Body of pancreas (tissue), 4 donors: ENCODE results near the gene TGFBRAP1. TPM values are rescaled to one million over a fixed set of nuclear protein-coding genes. Genes with fewer than 3 reads are reported as not detected.
A peak's percentile ranks its signal among the peaks of the same experiment; 100 is the strongest.

Experiments
- ATAC-seq: fragments of 150-250 bp; one replicate; pipeline ENCODE4 v1.9.1; 2016
- DNase-seq, 4 donors: peaks; one replicate each; pipeline ENCODE4 v3.0.0-alpha.2; 2019
- H3K27ac ChIP-seq, 4 donors: fragments of 200-600 bp; sonication (generic); 1 replicate in 3 of 4; 2 replicates in 1 of 4; pipeline versions ENCODE4 v1.5.1 to v1.6.1; 2016 to 2019; ENCODE audit warnings: mild to moderate bottlenecking in 1 of 4, mixed read lengths in 1 of 4, moderate library complexity in 1 of 4
- H3K27me3 ChIP-seq, 2 donors: fragments of 200-600 bp; sonication (generic); one replicate each; pipeline ENCODE4 v1.6.0; 2016; ENCODE audit warnings: mild to moderate bottlenecking in 1 of 2
- H3K36me3 ChIP-seq, 2 donors: fragments of 200-600 bp; sonication (generic); replicated peaks in 1 of 2; 2 replicates each; pipeline ENCODE4 v1.5.1; 2016; ENCODE audit warnings: low read depth in 2 of 2; ENCODE audit not compliant: insufficient read depth in 1 of 2
- H3K4me1 ChIP-seq: fragments of 200-600 bp; sonication (generic); one replicate; pipeline ENCODE4 v1.6.0; 2016
- H3K4me3 ChIP-seq, 2 donors: fragments of 200-600 bp; sonication (generic); 1 replicate in 1 of 2; 2 replicates in 1 of 2; pipeline ENCODE4 v1.5.1; 2016 to 2019
- H3K9me3 ChIP-seq, 3 donors: fragments of 200-600 bp; sonication (generic); 1 replicate in 2 of 3; 2 replicates in 1 of 3; pipeline ENCODE4 v1.5.1; 2016
- POLR2A ChIP-seq, 3 donors: fragments of 450-650 bp; IDR thresholded peaks; one replicate each; pipeline ENCODE4 v1.6.1; 2016; ENCODE audit warnings: antibody characterized with exemption in 3 of 3, mild to moderate bottlenecking in 2 of 3
- WGBS, 2 donors: methylation state at CpG; one replicate each; pipeline ENCODE4 v1.1.5; 2017; 5-methylcytosine and 5-hydroxymethylcytosine counted together
- intact Hi-C: fragments of 100-400 bp; cut with DNase I; formaldehyde crosslinking; loops from one replicate; pipeline ENCODE4 v1.15.1; 2023
- total RNA-seq, 2 donors: library from RNA; depleted of rRNA; stranded (reverse); fragments of >200 nt; gene quantifications; one replicate each; pipeline ENCODE4 v1.1.0, GENCODE V29; 2016
- TF ChIP-seq, protein P1 (sequence below), 7 experiments: fragments of 450-650 bp in 4 of 7; fragments of 200-600 bp in 3 of 7; sonication (generic) in 3 of 7; IDR thresholded peaks; one replicate each; pipeline ENCODE4 v1.5.1; 2016 to 2019; ENCODE audit warnings: antibody characterized with exemption in 7 of 7

The TGFBRAP1 gene
- total RNA-seq, 2 donors from 2014 or later: 11.2 to 12.9 TPM

DNA sequence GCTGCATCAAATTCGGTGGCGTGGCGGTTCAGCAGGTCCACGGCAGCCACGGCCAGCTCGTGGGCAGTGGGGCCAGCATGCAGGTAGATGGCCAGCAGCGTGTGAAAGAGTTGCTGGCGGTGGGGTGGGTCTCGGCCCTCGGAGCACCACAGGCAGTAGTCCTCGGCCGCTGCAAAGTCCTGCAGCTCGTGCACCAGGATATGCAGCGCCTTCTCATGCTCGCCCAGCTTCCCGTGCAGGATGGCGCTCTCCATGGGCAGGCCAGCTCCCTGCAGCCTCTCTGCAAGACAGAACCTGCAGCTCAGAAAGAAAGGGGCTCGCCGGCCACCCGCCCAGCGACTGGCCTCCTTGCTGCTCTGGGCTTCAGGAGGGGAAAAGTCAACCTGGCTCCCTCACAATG lies 60.1 kb downstream of the TGFBRAP1 start:
- 97 to 98% methylated on average over 14 to 15 of the region's 21 CpGs for WGBS, 2 donors
- H3K36me3 ChIP-seq: peaks cover 9 to 34% of the 10 kb centered on the region in 2 donors
- DNase-seq (no peak), ATAC-seq (no peak)
- no peaks in the 10 kb centered on the region for H3K27me3 ChIP-seq
- no peaks in the 10 kb centered on the region for H3K9me3 ChIP-seq
- intact Hi-C loops: no loop called here
- no peak overlapping the region for H3K4me3 ChIP-seq
- no peak overlapping the region for H3K27ac ChIP-seq
- no peaks in the 10 kb centered on the region for H3K4me1 ChIP-seq
- no peak for TF ChIP-seq POLR2A (IDR thresholded peaks at IDR 0.05)
- TF ChIP-seq, protein P1, sequence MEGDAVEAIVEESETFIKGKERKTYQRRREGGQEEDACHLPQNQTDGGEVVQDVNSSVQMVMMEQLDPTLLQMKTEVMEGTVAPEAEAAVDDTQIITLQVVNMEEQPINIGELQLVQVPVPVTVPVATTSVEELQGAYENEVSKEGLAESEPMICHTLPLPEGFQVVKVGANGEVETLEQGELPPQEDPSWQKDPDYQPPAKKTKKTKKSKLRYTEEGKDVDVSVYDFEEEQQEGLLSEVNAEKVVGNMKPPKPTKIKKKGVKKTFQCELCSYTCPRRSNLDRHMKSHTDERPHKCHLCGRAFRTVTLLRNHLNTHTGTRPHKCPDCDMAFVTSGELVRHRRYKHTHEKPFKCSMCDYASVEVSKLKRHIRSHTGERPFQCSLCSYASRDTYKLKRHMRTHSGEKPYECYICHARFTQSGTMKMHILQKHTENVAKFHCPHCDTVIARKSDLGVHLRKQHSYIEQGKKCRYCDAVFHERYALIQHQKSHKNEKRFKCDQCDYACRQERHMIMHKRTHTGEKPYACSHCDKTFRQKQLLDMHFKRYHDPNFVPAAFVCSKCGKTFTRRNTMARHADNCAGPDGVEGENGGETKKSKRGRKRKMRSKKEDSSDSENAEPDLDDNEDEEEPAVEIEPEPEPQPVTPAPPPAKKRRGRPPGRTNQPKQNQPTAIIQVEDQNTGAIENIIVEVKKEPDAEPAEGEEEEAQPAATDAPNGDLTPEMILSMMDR (IDR thresholded peaks at IDR 0.05): no peak

DNA sequence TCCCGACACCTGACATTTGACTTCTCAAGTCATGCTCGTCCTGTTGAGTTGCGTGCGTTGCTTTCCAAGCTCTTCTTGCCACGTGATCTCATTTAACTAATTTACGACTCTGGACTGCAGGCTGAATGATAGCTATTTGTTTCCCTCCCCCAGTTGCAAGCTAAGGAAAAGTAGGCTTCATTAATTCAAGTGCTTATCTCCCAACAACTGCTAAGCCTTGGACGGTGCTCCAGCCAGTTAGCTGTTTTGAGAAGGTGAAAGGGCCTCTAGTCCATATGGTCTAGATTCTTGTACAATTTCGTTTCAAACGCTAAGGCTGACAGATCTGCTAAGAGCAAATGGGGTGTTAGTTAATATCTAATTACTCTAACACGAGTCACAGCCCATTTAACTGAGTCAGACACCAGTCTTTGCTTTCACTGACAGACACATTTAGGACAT lies 66.9 kb downstream of the TGFBRAP1 start:
- TF ChIP-seq, protein P1 (IDR thresholded peaks at IDR 0.05): no peak
- intact Hi-C loops: no loop called here
- ATAC-seq: no peak
- no peak for DNase-seq
- peaks cover 0 to 6% of the 10 kb centered on the region in 2 donors for H3K36me3 ChIP-seq
- H3K9me3 ChIP-seq: no peaks in the 10 kb centered on the region
- no peaks in the 10 kb centered on the region for H3K27me3 ChIP-seq
- H3K4me3 ChIP-seq: no peak overlapping the region
- WGBS, 2 donors: 84 to 88% methylated on average over 10 of the region's 10 CpGs
- H3K27ac ChIP-seq: no peak overlapping the region
- H3K4me1 ChIP-seq: no peaks in the 10 kb centered on the region

DNA sequence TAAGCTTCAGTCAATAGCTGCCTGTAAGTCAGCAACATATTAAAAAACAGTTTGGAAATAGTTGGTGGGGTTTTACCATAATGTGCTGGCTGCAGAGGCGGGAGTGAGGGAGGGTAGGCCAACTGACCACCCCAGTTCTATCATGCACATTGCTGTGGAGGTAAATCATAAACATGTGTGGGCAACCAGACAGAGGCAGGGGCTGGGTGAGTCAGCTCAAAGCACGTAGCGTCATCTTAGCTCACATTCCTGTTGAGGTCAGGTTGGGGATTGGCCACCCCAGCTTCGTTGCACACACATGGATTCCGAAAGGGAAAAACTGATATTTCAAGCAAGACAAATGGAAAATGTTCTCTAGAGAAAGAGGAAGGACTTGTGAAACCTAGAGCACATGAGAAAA lies 68.5 kb downstream of the TGFBRAP1 start:
- Histone ChIP-seq H3K27me3 (no peaks in the 10 kb centered on the region), H3K9me3 (no peaks in the 10 kb centered on the region), H3K4me1 (no peaks in the 10 kb centered on the region), H3K4me3 (no peak overlapping the region), H3K36me3 (no peaks in the 10 kb centered on the region), H3K27ac (no peak overlapping the region)
- intact Hi-C loops: no loop called here
- DNase-seq (peak in 1 of 4 donors; percentile 7), ATAC-seq (no peak)
- 88 to 93% methylated on average over 5 of the region's 5 CpGs for WGBS, 2 donors
- TF ChIP-seq, protein P1 (IDR thresholded peaks at IDR 0.05): no peak
- no peak for TF ChIP-seq POLR2A (IDR thresholded peaks at IDR 0.05)

DNA sequence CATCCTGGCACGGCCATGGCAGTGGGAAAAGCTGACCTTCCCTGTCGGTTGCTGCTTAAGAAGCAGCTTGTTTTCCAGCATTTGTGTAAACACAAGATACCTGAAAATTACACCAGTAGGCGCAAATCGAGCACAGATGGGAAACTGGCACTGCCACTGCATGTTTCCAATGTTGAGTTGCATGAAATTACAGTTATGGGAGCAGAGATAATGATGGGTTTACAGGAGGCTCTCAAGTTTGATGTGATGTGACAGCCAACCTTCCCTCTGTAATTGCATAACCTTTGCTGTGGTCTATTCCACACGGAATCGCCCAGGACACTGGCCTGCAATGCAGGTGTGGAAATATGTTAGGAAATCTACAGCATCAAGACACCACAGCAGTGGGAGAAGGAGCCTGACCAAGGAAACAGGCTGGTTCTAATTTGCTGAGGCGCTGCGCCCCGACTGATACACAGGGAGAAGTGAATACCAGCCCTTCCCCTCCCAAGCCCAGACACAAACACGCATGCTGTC lies 70.6 kb downstream of the TGFBRAP1 start:
- intact Hi-C loops: no loop called here
- no peak for TF ChIP-seq POLR2A (IDR thresholded peaks at IDR 0.05)
- TF ChIP-seq, protein P1 (IDR thresholded peaks at IDR 0.05): no peak
- Histone ChIP-seq H3K27ac (no peak overlapping the region), H3K36me3 (no peaks in the 10 kb centered on the region), H3K4me1 (no peaks in the 10 kb centered on the region), H3K4me3 (no peak overlapping the region), H3K9me3 (no peaks in the 10 kb centered on the region), H3K27me3 (no peaks in the 10 kb centered on the region)
- no peak for DNase-seq
- ATAC-seq: no peak
- WGBS, 2 donors: 65 to 77% methylated on average over 10 of the region's 10 CpGs

DNA sequence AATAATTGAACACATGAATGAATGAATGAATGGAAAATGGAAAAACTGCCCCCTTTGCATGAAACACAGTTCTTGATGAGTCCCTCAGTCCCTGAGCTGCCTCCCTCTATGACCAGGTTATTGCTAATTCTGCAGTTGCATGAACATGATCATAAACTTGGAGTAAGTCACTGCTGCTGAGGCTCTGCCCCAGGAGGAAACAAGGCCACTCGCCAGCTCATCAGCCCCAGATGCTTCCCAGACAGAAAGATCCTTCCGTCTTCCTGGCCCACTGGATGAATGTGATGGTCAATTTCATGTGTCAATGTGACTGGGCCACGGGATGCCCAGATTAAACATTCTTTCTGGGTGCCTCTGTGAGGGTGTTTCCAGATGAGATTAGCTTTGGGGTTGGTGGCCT lies 71.6 kb downstream of the TGFBRAP1 start:
- Histone ChIP-seq H3K36me3 (no peaks in the 10 kb centered on the region), H3K27ac (no peak overlapping the region), H3K4me3 (no peak overlapping the region), H3K4me1 (no peaks in the 10 kb centered on the region), H3K27me3 (no peaks in the 10 kb centered on the region), H3K9me3 (no peaks in the 10 kb centered on the region)
- intact Hi-C loops: no loop called here
- no peak for ATAC-seq
- TF ChIP-seq, protein P1 (IDR thresholded peaks at IDR 0.05): no peak
- TF ChIP-seq POLR2A (IDR thresholded peaks at IDR 0.05): no peak
- WGBS, 2 donors: 87 to 90% methylated on average over 3 of the region's 3 CpGs
- DNase-seq: no peak
